Fibroblast of lung (primary cell): Measurements from ENCODE around the gene NPHP4. TPM values are rescaled to one million over a fixed set of nuclear protein-coding genes. Genes with fewer than 3 reads are reported as not detected.

ENCODE experiments used
- DNase-seq, 2 donors: peaks; one replicate each; pipeline versions ENCODE4 v3.0.0 to v3.0.0-alpha.2; 2010; ENCODE audit warnings: low read depth in 2 of 2
- H2AFZ ChIP-seq: 2 replicates; pipeline ENCODE4 v1.5.1; 2012; ENCODE audit warnings: low read length, control low read depth, inconsistent platforms
- H3K27ac ChIP-seq: 2 replicates; pipeline ENCODE4 v1.5.1; 2011; ENCODE audit warnings: low read length, control low read depth; ENCODE audit not compliant: insufficient read depth
- H3K27me3 ChIP-seq: 2 replicates; pipeline ENCODE4 v1.5.1; 2011; ENCODE audit warnings: mild to moderate bottlenecking, low read length; ENCODE audit not compliant: control insufficient read depth, insufficient read depth
- H3K36me3 ChIP-seq: 2 replicates; pipeline ENCODE4 v1.5.1; 2011; ENCODE audit warnings: low read length; ENCODE audit not compliant: control insufficient read depth, insufficient read depth
- H3K4me1 ChIP-seq: 2 replicates; pipeline ENCODE4 v1.5.1; 2011; ENCODE audit warnings: low read length; ENCODE audit not compliant: control insufficient read depth, insufficient read depth; ENCODE audit errors: extremely low read depth
- H3K4me2 ChIP-seq: 2 replicates; pipeline ENCODE4 v1.5.1; 2011; ENCODE audit warnings: low read length, control low read depth; ENCODE audit not compliant: insufficient read depth; ENCODE audit errors: extremely low read depth
- H3K4me3 ChIP-seq, 4 experiments: fragments of 200-600 bp in 1 of 4; sonication (generic) in 1 of 4; replicated peaks in 1 of 4; 2 replicates each; pipeline ENCODE4 v1.5.1; 2011 to 2016; ENCODE audit warnings: low read length in 4 of 4, low read depth in 3 of 4, mild to moderate bottlenecking in 3 of 4, control low read depth in 2 of 4, inconsistent platforms in 1 of 4, mixed read lengths in 1 of 4; ENCODE audit not compliant: insufficient read depth in 1 of 4; ENCODE audit errors: control extremely low read depth in 1 of 4
- H3K79me2 ChIP-seq: 2 replicates; pipeline ENCODE4 v1.5.1; 2012; ENCODE audit warnings: mild to moderate bottlenecking, low read length, inconsistent platforms; ENCODE audit not compliant: control insufficient read depth, insufficient read depth
- H3K9ac ChIP-seq: 2 replicates; pipeline ENCODE4 v1.5.1; 2011; ENCODE audit warnings: mild to moderate bottlenecking, low read length, control low read depth; ENCODE audit not compliant: insufficient read depth
- H3K9me3 ChIP-seq: 2 replicates; pipeline ENCODE4 v1.5.1; 2012; ENCODE audit warnings: low read depth, low read length; ENCODE audit not compliant: control insufficient read depth, insufficient read depth
- H4K20me1 ChIP-seq: 2 replicates; pipeline ENCODE4 v1.5.1; 2011; ENCODE audit warnings: low read length; ENCODE audit not compliant: control insufficient read depth, insufficient read depth; ENCODE audit errors: extremely low read depth
- CTCF ChIP-seq, 2 donors: IDR thresholded peaks in 1 of 2; conservative IDR thresholded peaks in 1 of 2; 1 replicate in 1 of 2; 2 replicates in 1 of 2; pipeline ENCODE4 v1.5.1; 2011 to 2012; ENCODE audit warnings: low read length in 2 of 2, control low read depth in 1 of 2, inconsistent platforms in 1 of 2, low read depth in 1 of 2, mild to moderate bottlenecking in 1 of 2
- EZH2 ChIP-seq: IDR thresholded peaks from 2 replicates; pipeline ENCODE4 v1.5.1; 2012; ENCODE audit warnings: low read length, control low read depth, mild to moderate bottlenecking; ENCODE audit errors: missing control alignments
- polyA plus RNA-seq, 2 donors: library from polyadenylated mRNA; depleted of rRNA in 1 of 2; stranded (reverse) in 1 of 2; unstranded in 1 of 2; fragments of >200 nt; gene quantifications; 2 replicates each; pipeline ENCODE4 v1.2.1, GENCODE V29; 2011 to 2012; ENCODE audit warnings: missing spikeins in 1 of 2
- total RNA-seq: library from RNA; depleted of rRNA; stranded (reverse); fragments of >200 nt; gene quantifications from 2 replicates; pipeline ENCODE4 v1.2.1, GENCODE V29; 2014

The NPHP4 gene
- total and polyA plus RNA-seq, 2 donors (not counting 1 experiment from before 2014, with no cell fraction given), result 1.5 to 4.0 TPM

DNA sequence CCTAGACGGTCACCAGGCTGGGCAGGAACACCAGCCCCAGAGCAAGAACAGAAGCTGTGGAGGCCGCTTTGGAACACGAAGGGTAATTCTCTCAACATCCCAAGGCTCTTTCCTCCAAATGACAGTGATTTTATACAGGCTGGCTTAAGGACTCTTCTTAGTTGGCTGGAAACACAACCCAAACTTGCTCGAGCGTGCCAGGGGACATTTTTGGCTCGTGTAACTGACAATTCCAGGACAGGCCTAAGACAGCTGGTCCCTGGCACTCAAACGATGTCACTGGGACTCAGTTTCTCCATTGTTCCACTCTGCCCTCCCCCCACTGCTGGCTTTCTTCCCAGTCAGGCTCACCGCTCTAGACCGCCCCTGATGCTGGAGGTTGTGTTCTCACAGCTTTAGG lies 164.7 kb downstream of the NPHP4 start:
- H3K9me3 ChIP-seq, result no peaks in the 10 kb centered on the region
- H3K27me3 ChIP-seq, result no peaks in the 10 kb centered on the region
- H3K79me2 ChIP-seq, result no peaks in the 10 kb centered on the region
- H3K4me3 ChIP-seq, result no peak overlapping the region
- H3K4me1 ChIP-seq, result no peaks in the 10 kb centered on the region
- no peaks in the 10 kb centered on the region for H4K20me1 ChIP-seq
- no peak overlapping the region for H3K9ac ChIP-seq
- H3K36me3 ChIP-seq, result no peaks in the 10 kb centered on the region
- no peak overlapping the region for H3K27ac ChIP-seq
- DNase-seq, result no peak
- H2AFZ ChIP-seq, result no peak overlapping the region
- TF ChIP-seq EZH2, result no peak
- TF ChIP-seq CTCF (conservative IDR thresholded peaks at IDR 0.05 in 1 of 2, IDR thresholded peaks at IDR 0.05 in 1 of 2; ENCODE audit: low read depth in 1 of 2, low read length in 2 of 2), result no peak
- no peak overlapping the region for H3K4me2 ChIP-seq

DNA sequence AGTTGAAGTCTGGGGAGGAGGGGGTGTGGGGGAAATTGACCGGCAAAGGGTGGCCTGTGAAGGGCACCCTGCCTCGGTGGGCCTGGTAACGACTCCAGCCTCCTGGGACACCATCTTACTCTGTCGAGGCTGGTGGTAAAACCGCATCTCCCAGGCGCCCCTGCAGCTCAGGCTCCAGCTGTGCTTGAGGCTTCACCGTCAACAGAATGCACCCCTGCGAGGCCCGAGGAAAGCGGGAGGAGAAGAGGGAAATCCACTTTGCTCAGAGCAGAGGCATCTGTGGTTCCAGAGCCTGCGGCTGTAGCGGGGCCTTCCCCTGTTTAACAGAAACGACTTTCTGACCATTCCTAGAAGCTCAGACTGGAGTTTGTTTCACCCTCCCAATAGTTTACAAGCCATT lies 165.6 kb downstream of the NPHP4 start:
- no peak for DNase-seq
- Histone ChIP-seq H3K9me3 (no peaks in the 10 kb centered on the region), H3K27ac (no peak overlapping the region), H3K9ac (no peak overlapping the region), H3K4me3 (no peak overlapping the region), H3K27me3 (no peaks in the 10 kb centered on the region), H3K36me3 (no peaks in the 10 kb centered on the region), H2AFZ (no peak overlapping the region), H3K4me1 (no peaks in the 10 kb centered on the region), H4K20me1 (no peaks in the 10 kb centered on the region), H3K4me2 (no peak overlapping the region), H3K79me2 (no peaks in the 10 kb centered on the region)
- TF ChIP-seq EZH2, result no peak
- TF ChIP-seq CTCF (conservative IDR thresholded peaks at IDR 0.05 in 1 of 2, IDR thresholded peaks at IDR 0.05 in 1 of 2; ENCODE audit: low read depth in 1 of 2, low read length in 2 of 2), result no peak

GRCh38 chr1:5822726-5823125 lies 169.5 kb downstream of the NPHP4 start:
- no peaks in the 10 kb centered on the region for H3K36me3 ChIP-seq
- no peaks in the 10 kb centered on the region for H3K4me1 ChIP-seq
- H3K27me3 ChIP-seq, result no peaks in the 10 kb centered on the region
- H3K4me3 ChIP-seq, result no peak overlapping the region
- H3K4me2 ChIP-seq, result no peak overlapping the region
- no peaks in the 10 kb centered on the region for H3K79me2 ChIP-seq
- H2AFZ ChIP-seq, result no peak overlapping the region
- H4K20me1 ChIP-seq, result no peaks in the 10 kb centered on the region
- no peak overlapping the region for H3K9ac ChIP-seq
- no peaks in the 10 kb centered on the region for H3K9me3 ChIP-seq
- no peak for TF ChIP-seq CTCF (conservative IDR thresholded peaks at IDR 0.05 in 1 of 2, IDR thresholded peaks at IDR 0.05 in 1 of 2; ENCODE audit: low read depth in 1 of 2, low read length in 2 of 2)
- no peak for TF ChIP-seq EZH2
- H3K27ac ChIP-seq, result no peak overlapping the region
- no peak for DNase-seq
